Activated gamma-delta T cell treated with Interleukin-2 at 50 U/mL for 16 hours (primary cell): ENCODE results near the gene ELAPOR1.

Experiments
- DNase-seq: peaks from one replicate; pipeline ENCODE4 v3.0.0-alpha.2; 2020

Gene ELAPOR1

DNA sequence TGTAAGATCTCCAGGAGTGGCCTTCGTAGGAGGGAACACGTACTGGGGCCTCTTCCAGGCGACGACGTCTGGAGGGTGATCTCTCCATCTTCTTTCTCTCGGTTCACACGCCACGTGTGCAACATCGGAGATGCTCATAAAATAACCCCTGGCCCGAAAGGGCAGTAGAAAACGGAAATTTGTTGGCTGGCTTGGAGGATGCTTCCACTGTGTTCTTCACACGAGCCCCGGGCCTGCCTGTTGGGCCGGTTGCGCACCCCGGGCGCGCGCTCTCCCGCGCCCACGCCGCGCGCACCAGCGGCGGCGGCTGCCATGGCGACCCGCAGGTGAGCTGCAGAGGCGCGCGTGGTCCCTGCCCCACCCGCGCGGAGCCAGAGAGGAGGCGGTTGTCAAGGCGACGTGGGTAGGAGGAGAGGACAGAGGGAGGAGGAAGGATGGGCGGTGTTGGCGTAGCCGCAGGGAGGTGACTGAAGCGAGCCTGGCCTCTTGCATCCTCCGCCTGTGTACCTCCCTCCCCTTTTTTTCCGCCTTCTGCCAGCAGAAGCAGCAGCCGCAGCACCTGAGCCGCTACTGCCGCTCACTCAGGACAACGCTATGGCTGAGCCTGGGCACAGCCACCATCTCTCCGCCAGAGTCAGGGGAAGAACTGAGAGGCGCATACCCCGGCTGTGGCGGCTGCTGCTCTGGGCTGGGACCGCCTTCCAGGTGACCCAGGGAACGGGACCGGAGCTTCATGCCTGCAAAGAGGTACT, at the start of gene ELAPOR1:
Gene ELAPOR1 (plus strand): TSS at position 526 of the 752 bp plus-strand sequence. CDS start 69 bp downstream, at position 595.
- peak; percentile 84 for DNase-seq

DNA sequence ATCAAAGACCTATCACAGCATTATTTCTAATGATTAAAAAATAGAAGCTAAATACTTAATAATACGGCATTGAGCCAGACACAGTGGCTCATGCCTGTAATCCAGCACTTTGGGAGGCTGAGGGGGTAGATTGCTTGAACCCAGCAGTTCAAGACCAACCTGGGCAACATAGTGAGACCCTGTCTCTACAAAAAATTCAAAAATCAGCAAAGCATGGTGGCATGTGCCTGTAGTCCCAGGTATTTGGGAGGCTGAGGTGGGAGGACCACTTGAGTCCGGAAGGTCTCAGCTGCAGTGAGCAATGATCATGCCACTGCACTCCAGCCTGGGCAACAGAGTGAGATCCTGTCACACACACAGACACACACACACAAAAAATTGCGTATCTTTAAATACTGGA, 48.8 kb upstream of the ELAPOR1 start:
- no peak for DNase-seq

GRCh38 chr1:109067883-109068282, 46.0 kb upstream of the ELAPOR1 start:
- no peak for DNase-seq

DNA sequence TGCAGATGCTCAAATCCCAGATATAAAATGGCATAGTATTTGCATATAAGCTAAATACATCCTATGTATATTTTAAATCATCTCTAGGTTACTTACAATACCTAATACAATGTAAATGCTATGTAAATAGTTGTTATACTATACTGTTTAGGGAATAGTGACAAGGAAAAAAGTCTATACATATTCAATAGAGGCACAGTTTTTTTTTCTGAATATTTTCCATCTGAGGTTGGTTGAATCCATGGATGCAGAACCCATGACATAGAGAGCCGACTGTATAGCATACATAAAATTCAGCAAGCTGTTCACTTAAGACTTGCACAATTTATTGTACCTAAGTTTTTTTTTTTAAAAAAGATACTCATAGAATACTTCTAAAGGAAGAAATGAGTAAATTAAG, 44.6 kb upstream of the ELAPOR1 start:
- DNase-seq: no peak

GRCh38 chr1:109075531-109076490, 38.1 kb upstream of the ELAPOR1 start, which contains the start of gene TAF13:
Gene TAF13, minus strand, starts transcription at chr1:109076003. Its CDS starts 56 bp downstream, at chr1:109075947.
- DNase-seq: peak; percentile 84

- DNase-seq: no peak
Observed at GRCh38 chr1:109078317-109078716, 35.6 kb upstream of the ELAPOR1 start.

DNA sequence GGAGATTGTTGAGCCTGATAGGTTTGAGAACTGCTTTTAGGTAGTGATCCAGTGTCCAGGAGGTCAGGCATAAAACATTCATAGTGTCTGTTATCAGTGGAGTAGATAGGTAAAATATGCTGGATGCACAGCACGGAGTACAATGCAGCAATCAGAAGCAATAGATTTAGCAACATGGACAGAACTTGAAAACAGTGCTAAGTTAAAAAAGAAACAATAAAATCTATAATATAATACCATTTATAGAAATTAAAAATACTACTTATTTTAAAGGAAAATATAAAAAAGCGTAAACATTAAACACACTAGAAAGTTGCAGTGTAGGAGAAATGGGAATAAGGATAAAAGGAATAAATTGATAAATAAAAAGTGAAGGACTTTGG, 34.7 kb upstream of the ELAPOR1 start:
- DNase-seq: no peak

GRCh38 chr1:109080441-109081082, 33.4 kb upstream of the ELAPOR1 start:
- DNase-seq: no peak

- no peak for DNase-seq
Observed at GRCh38 chr1:109083501-109083900, 30.4 kb upstream of the ELAPOR1 start.

DNA sequence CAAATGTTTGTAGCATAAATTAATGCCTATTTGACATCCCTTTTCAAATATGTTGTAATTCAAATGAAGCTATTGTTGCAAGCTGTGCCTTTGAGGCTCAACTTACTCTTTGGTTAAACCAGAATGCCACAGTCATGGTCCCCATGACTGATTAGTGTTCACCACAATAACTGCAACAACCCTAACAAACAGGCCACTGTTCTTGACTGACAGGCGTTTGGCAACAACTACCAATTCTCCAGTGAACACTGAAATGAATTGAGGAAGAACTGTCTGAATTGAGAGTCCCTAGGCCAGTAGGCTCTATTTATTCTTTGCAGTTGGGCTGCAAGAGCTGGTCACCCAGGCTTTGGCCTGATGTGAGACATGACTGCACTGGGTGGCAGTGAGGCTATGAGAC, 30.0 kb upstream of the ELAPOR1 start:
- no peak for DNase-seq

- no peak for DNase-seq
Observed at GRCh38 chr1:109084563-109085517, 29.1 kb upstream of the ELAPOR1 start.

GRCh38 chr1:109089242-109090015, 24.5 kb upstream of the ELAPOR1 start:
- DNase-seq: peak; percentile 40

DNA sequence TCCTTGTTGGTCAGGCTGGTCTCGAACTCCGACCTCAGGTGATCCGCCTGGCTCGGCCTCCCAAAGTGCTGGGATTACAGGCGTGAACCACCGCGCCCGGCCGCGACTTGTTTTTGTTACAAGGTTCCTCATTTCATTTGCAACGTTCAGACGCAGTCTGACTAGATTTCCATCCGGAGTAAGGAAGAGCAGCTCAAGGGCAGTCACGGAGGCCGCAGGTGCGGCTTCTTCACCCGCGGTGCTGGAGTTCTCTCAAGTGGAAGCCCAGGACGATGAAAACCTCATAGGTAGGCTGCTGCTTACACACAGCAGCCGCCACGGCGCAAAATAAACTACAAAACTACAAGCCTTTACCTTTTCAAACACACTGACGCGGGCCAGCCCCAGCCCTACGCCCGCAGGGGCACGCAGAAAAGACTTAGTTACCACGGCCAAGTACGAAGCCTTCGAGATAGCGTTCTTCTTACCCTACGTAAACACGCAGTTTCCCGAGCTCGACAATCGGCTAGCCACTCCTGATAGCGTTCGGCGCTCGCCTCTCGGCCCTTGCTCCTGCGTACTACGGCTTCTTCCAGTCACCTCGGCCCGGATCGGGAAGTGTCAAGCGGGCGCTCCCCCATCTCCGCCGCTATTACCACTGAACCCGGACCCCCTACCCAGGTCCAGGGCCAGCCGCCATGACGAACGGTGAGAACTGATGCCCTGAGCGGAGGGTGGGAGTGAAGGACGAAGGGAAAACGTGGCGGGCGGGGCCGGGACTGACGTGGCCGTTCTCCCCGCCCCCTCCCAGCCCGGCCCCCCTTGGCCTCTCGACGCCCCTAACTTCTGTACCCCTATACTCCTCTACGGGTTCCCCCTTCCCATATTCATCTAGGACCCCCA, 23.5 kb upstream of the ELAPOR1 start, which contains the start of gene TMEM167B:
Gene TMEM167B (plus strand): TSS at position 569 of the 882 bp plus-strand sequence. CDS start 109 bp downstream, at position 678.
- DNase-seq: peak; percentile 82

DNA sequence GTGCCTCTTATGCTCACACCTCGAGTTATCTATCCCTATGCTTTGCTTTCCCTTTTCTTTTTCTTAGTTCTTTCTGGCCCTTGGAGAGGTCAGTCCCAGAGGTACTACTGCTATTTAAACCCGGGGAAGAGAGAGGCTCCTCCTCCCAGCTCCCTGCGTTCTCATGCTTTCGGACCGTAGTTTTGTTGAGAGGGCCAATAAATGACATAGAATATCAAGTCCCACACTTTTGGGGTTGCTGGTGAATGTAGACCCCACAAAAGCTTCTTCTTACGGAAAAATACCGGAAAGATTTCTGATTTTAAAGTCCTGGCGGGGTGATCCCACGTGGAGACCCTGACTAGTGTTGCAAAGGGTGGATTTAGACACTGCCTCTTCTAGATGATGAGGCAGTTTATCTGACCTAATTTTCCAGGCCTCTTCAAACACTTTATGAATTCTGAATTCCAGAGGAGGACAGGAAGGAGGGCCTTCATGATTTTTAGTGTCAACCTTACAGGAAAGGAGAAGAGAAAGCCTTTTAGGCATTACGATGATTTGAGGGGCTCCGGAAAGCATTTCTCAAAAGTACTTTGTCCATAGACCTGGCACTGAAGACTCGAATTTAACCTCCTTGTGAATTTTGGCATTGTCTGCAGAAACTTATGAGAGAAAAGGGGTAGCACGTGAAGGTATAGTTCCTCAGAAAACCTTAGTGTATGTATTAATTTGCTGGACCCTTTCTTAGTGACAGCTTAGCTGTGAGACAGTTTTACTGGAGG, 22.7 kb upstream of the ELAPOR1 start:
- no peak for DNase-seq

DNA sequence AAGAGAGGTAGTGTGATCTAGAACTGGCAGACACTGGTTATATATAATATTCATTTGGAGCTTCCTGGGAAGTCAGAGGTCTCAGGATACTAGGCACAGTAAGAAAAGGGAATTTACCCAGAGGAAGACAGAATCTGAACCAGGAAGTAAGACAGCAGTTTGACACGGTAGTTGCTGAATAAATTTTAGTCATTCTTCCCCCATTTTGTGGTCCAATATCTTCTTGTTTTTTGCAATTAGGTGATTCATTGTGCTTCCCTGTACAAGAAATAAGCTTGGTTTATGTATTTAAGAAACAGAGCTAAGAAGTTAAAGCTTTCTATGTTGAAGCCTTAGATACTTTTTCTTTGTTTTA, 22.1 kb upstream of the ELAPOR1 start:
- no peak for DNase-seq

- DNase-seq: no peak
Observed at GRCh38 chr1:109094377-109094803, 19.5 kb upstream of the ELAPOR1 start.

DNA sequence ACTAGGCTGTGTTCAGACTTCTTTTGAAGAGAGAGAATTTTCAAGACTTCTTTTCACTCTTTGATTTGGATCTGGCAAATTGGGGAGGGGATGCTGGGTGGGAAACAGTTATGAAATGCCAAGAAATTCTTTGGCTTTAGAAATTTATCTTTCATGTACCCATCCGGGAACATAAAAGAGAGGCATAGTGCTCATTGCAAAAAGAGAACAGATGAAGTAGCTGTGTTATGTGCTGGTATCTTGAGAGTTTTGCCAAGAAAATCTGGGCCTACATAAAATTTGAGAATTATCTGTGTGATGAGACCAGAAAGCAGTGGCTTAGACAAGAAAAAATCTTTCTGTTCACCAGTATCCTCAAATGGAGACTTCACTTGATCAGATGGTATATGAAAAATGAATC, 19.0 kb upstream of the ELAPOR1 start:
- no peak for DNase-seq

DNA sequence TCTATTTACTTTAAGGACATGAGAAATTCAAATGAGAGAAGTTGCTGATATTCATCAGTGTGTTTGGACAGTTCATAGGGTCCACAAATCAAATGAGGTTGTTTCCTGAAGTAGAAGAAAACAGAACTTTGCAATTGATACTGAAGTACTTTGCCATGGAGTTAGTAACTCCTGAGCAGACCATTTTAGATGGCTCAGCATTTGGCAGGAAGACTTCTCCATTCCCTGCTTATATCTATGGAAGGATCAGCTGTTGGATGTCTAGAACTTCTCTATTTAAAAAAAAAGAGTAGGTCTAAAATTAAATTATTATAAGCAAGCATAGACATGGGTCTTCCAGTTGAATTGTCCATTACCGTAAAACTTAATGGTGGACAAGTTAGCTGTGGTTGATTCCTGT, 18.3 kb upstream of the ELAPOR1 start:
- DNase-seq: no peak

DNA sequence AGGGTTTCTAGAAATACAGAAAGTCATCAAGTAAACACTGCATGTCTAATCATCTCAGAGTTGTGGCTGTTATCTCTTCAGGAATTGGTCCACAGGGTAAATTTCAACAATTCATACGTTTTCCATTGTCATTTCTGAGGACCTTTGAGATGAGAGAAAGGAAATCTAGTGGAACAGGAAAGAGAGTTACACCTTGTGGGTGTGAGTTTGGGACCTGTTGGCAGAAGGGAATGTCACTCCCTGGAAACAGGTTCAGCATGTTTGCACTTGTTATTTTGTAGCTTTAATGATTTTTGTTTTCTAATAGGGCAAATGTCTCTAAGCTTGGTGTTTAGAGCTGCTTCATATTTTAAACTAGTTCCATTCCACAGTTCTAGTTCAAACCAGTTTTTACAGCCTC, 17.8 kb upstream of the ELAPOR1 start:
- DNase-seq: no peak
